Osteoblast (primary cell): ENCODE measurements around the gene NLN. TPM values are rescaled to one million over a fixed set of nuclear protein-coding genes. Genes with fewer than 3 reads are reported as not detected.

ENCODE experiments used
- DNase-seq: peaks from one replicate; pipeline ENCODE4 v3.0.0; 2011; ENCODE audit warnings: low spot score, mixed read lengths; ENCODE audit not compliant: insufficient read length; ENCODE audit errors: missing footprints
- H2AFZ ChIP-seq: 2 replicates; pipeline ENCODE4 v1.6.0; 2011; ENCODE audit warnings: mild to moderate bottlenecking, low read length
- H3K27ac ChIP-seq: 2 replicates; pipeline ENCODE4 v1.5.1; 2011; ENCODE audit warnings: mild to moderate bottlenecking, low read depth, low read length, moderate library complexity
- H3K27me3 ChIP-seq: 2 replicates; pipeline ENCODE4 v1.6.0; 2012; ENCODE audit warnings: mild to moderate bottlenecking, control low read depth, inconsistent platforms, low read length, moderate library complexity; ENCODE audit not compliant: insufficient read depth
- H3K36me3 ChIP-seq: 2 replicates; pipeline ENCODE4 v1.5.1; 2011; ENCODE audit warnings: mild to moderate bottlenecking, low read length, control low read depth, moderate library complexity; ENCODE audit not compliant: insufficient read depth
- H3K4me1 ChIP-seq: 2 replicates; pipeline ENCODE4 v1.5.1; 2011; ENCODE audit warnings: mild to moderate bottlenecking, low read length, control low read depth, moderate library complexity; ENCODE audit not compliant: insufficient read depth
- H3K4me2 ChIP-seq: 2 replicates; pipeline ENCODE4 v1.6.0; 2011; ENCODE audit warnings: mild to moderate bottlenecking, low read length; ENCODE audit not compliant: insufficient read depth
- H3K4me3 ChIP-seq: fragments of 200-600 bp; sonication (generic); 3 replicates; pipeline ENCODE4 v1.5.1; 2012; ENCODE audit warnings: mild to moderate bottlenecking, low read length, inconsistent platforms; ENCODE audit not compliant: insufficient read depth
- H3K79me2 ChIP-seq: 2 replicates; pipeline ENCODE4 v1.6.0; 2012; ENCODE audit warnings: mild to moderate bottlenecking, low read length, control low read depth, inconsistent platforms; ENCODE audit not compliant: insufficient read depth
- H3K9me3 ChIP-seq: 2 replicates; pipeline ENCODE4 v1.5.1; 2011; ENCODE audit warnings: low read depth, low read length, control low read depth
- H4K20me1 ChIP-seq: 2 replicates; pipeline ENCODE4 v1.6.0; 2012; ENCODE audit warnings: mild to moderate bottlenecking, low read length, control low read depth; ENCODE audit not compliant: insufficient read depth
- total RNA-seq: library from RNA; depleted of rRNA; stranded (reverse); fragments of >200 nt; gene quantifications from 2 replicates; pipeline ENCODE4 v1.2.3, GENCODE V29; 2012
- TF ChIP-seq, protein P1 (sequence below): IDR thresholded peaks from 2 replicates; pipeline ENCODE4 v1.5.1; 2011; ENCODE audit warnings: mild to moderate bottlenecking, low read depth, low read length, moderate library complexity; ENCODE audit errors: extremely low read depth

The NLN gene
- total RNA-seq, 1 donor: 35.5 TPM

DNA sequence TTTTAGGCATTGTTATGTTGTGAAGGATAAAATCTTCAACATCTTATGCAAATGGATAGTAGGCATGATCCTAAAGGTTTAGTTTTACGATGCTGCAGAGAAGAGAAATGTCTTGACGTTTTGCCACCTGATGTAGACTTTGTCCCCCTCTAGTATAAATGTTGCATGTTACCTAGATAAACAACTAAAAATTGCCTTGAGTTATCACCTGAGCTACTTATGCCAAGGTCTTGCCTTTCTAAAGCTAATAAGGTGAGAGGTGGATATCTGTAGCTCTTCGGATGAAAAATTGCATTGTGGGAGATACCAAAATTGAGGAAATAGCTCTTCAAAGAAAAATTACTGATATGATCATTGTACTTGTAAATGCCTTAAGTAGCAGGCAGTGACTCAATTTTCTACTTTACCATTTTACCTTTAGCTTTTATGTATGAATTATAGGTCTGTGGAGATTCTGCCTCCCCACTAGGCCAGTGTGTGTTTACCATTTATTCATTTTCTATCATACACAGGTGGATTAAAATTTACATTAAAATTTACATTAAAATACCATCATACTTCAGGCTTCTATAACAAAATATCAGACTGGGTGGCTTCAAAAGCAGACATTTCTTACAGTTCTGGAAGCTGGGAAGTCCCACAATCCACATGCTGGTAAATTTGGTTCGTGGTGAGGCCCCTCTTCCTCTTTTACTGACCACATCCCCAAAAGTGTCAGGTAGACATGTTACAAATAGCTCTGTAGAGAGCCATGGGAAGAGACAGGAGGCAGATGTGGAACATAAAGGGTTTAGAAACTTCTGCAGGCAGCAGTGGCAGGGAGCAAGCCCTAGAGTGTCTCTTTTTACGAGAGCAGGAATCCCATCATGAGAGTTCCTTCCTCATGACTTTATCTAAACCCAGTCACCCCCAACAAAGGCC lies 103.7 kb downstream of the NLN start:
- no peaks in the 10 kb centered on the region for H3K27me3 ChIP-seq
- no peaks in the 10 kb centered on the region for H3K36me3 ChIP-seq
- H3K4me1 ChIP-seq: peaks cover 20% of the 10 kb centered on the region
- TF ChIP-seq, protein P1, sequence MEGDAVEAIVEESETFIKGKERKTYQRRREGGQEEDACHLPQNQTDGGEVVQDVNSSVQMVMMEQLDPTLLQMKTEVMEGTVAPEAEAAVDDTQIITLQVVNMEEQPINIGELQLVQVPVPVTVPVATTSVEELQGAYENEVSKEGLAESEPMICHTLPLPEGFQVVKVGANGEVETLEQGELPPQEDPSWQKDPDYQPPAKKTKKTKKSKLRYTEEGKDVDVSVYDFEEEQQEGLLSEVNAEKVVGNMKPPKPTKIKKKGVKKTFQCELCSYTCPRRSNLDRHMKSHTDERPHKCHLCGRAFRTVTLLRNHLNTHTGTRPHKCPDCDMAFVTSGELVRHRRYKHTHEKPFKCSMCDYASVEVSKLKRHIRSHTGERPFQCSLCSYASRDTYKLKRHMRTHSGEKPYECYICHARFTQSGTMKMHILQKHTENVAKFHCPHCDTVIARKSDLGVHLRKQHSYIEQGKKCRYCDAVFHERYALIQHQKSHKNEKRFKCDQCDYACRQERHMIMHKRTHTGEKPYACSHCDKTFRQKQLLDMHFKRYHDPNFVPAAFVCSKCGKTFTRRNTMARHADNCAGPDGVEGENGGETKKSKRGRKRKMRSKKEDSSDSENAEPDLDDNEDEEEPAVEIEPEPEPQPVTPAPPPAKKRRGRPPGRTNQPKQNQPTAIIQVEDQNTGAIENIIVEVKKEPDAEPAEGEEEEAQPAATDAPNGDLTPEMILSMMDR: no peak
- H3K27ac ChIP-seq: no peak overlapping the region
- no peak overlapping the region for H3K4me3 ChIP-seq
- H3K9me3 ChIP-seq: no peaks in the 10 kb centered on the region
- DNase-seq: no peak
- no peak overlapping the region for H3K4me2 ChIP-seq
- H3K79me2 ChIP-seq: no peaks in the 10 kb centered on the region
- H4K20me1 ChIP-seq: no peaks in the 10 kb centered on the region
- H2AFZ ChIP-seq: no peak overlapping the region

DNA sequence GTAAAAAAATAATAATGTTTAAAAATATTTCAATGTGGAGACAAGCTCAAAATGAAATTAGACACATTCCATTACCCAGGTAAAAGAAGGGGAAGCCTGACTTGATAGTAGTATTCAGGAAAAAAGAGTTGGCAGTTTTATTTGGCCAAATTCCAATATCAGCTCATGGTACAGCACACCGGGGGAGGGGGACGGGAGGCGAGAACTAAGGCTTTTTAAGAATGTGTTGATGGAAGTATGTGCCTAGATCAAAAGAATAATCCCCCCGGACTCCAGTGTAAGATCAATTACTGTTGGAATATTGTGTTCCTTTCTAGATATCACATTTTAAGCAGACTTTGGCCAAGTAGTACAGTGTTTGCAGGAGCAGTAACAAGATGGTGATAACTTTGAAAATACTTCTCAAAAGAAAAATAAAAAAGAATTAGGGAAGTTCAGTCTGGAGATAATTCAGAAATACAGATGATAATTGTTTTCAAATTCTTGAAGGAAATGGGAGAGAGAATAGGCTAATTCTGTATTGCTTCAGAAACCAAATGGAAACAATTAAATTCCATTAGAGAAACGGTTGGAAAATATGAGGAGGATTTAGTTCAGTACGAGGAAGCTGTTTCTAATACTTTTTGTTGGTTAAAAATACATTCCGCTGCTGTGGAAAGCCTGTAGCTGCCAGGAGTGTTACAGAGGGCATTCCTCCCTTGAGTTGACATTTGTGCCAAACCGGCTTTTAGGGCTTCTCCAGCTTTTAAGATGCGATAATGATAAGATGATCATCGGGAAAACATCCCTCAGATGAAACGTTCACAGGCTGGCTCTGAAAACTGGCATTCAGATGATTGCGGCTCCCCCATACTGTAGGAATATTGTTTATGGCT lies 106.3 kb downstream of the NLN start:
- H4K20me1 ChIP-seq: no peaks in the 10 kb centered on the region
- no peak for DNase-seq
- H3K36me3 ChIP-seq: no peaks in the 10 kb centered on the region
- H3K4me1 ChIP-seq: peaks cover 23% of the 10 kb centered on the region
- H3K79me2 ChIP-seq: no peaks in the 10 kb centered on the region
- H3K27ac ChIP-seq: peak overlapping the region; percentile 43
- peak overlapping the region; percentile 69 for H3K4me2 ChIP-seq
- H3K9me3 ChIP-seq: no peaks in the 10 kb centered on the region
- H2AFZ ChIP-seq: peak overlapping the region; percentile 43
- no peaks in the 10 kb centered on the region for H3K27me3 ChIP-seq
- peak overlapping the region; percentile 27 for H3K4me3 ChIP-seq
- TF ChIP-seq, protein P1: no peak

DNA sequence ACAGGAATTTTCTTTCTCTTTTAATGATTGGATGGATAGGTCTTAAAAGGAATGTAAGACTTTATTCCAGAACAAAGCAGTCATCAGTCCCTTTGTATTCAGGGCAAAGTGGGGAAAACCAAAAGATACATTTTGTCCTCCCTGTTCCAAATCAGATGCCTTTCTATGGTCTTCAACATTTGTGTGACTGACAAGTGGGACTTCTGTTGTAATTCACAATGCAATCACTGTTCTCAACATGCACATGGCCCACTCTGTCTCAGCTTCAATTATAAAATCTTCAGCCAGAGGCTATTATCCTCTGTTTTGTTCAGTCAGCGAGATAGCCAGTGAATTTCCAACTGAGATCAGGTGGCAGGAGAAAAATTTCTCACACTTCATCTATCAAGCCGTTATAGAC lies 108.9 kb downstream of the NLN start:
- TF ChIP-seq, protein P1: no peak
- no peak overlapping the region for H3K4me3 ChIP-seq
- H3K27ac ChIP-seq: no peak overlapping the region
- H3K27me3 ChIP-seq: no peaks in the 10 kb centered on the region
- no peak overlapping the region for H2AFZ ChIP-seq
- no peak overlapping the region for H3K4me2 ChIP-seq
- DNase-seq: no peak
- H4K20me1 ChIP-seq: no peaks in the 10 kb centered on the region
- no peaks in the 10 kb centered on the region for H3K79me2 ChIP-seq
- H3K36me3 ChIP-seq: no peaks in the 10 kb centered on the region
- peaks cover 19% of the 10 kb centered on the region for H3K4me1 ChIP-seq
- no peaks in the 10 kb centered on the region for H3K9me3 ChIP-seq

DNA sequence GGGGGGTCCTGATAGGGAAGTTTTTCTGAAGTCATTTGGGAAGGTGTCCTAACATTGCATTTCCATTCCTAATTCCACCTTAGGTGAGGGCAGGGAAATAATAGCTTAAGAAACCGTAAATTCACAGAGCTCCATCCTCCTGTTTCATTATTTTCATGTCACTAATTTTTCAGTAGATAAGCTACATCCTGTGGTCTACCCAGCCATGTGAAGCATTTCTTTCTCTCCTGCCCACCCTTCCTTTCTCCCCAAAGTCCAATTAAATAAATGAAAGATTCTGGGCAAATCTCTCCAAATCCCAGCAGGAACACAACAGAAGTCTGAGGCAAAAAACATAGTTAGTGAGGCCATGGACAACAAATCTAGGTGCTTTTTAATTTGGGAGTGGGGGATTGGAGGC lies 109.3 kb downstream of the NLN start:
- no peak overlapping the region for H2AFZ ChIP-seq
- H3K4me1 ChIP-seq: peaks cover 19% of the 10 kb centered on the region
- H3K27me3 ChIP-seq: no peaks in the 10 kb centered on the region
- no peak overlapping the region for H3K27ac ChIP-seq
- H3K79me2 ChIP-seq: no peaks in the 10 kb centered on the region
- no peak for DNase-seq
- TF ChIP-seq, protein P1: no peak
- H4K20me1 ChIP-seq: no peaks in the 10 kb centered on the region
- H3K9me3 ChIP-seq: no peaks in the 10 kb centered on the region
- no peak overlapping the region for H3K4me2 ChIP-seq
- H3K36me3 ChIP-seq: no peaks in the 10 kb centered on the region
- no peak overlapping the region for H3K4me3 ChIP-seq
